ENCODE measurements around the gene ZNRF3. TPM values are rescaled to one million over a fixed set of nuclear protein-coding genes. Genes with fewer than 3 reads are reported as not detected.

The ZNRF3 gene
- total RNA-seq, 6 experiments from 2014 or later, result 5.8 to 9.2 (median 6.9) TPM

DNA sequence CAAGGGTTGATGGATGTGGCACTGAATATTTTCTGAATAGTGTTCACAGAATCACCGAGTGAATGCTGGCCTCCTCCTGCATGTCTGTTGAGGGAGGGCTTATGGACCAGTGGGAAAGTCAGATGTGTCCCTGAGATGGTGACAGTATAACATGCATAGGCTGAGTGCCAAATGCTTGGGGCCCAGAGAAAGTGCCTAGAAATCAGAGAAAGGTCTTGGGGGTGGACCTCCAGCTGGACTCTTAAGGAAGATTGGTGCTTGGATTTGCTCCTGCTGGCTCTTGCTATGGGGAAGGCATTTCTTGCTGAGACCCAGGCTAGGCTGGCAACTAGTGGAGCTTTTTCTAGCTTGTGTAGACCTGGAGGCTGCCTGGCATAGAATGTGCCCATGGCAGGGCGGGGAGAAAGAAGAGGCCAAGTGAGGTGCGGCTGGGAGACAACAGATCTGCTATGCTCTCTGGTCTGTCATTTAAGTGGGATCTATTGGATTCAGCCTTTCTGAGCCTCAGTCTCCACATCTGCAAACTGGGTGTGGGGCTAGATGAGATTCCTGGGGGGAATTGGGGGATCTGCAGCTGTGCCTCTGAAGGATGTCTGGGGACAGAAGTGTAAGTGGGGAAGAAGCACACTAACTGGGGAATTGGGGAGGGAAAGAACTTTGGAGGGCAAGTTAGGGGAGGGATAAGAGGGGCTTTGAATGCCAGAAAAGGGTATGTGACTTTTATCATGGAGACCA lies 27.4 kb downstream of the ZNRF3 start:
- Histone ChIP-seq H3K36me3 (no peaks in the 10 kb centered on the region), H3K27ac (peak overlapping the region in 1 of 3 donors; percentile 60), H3K27me3 (no peaks in the 10 kb centered on the region), H3K9me3 (no peaks in the 10 kb centered on the region), H3K4me3 (no peak overlapping the region), H3K4me1 (peaks cover 0 to 37% (median 15%) of the 10 kb centered on the region in 4 donors)
- no peak for TF ChIP-seq POLR2A (IDR thresholded peaks at IDR 0.05)
- TF ChIP-seq, protein P1, sequence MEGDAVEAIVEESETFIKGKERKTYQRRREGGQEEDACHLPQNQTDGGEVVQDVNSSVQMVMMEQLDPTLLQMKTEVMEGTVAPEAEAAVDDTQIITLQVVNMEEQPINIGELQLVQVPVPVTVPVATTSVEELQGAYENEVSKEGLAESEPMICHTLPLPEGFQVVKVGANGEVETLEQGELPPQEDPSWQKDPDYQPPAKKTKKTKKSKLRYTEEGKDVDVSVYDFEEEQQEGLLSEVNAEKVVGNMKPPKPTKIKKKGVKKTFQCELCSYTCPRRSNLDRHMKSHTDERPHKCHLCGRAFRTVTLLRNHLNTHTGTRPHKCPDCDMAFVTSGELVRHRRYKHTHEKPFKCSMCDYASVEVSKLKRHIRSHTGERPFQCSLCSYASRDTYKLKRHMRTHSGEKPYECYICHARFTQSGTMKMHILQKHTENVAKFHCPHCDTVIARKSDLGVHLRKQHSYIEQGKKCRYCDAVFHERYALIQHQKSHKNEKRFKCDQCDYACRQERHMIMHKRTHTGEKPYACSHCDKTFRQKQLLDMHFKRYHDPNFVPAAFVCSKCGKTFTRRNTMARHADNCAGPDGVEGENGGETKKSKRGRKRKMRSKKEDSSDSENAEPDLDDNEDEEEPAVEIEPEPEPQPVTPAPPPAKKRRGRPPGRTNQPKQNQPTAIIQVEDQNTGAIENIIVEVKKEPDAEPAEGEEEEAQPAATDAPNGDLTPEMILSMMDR (IDR thresholded peaks at IDR 0.05), result no peak
- WGBS (ENCODE audit: insufficient coverage, low coverage, low lambda C conversion rate, missing lambda C conversion rate), result 78% methylated on average over 2 of the region's 3 CpGs
- no peak for DNase-seq
- intact Hi-C loops (cut with DNase I), result no loop called here
- ATAC-seq, result no peak

DNA sequence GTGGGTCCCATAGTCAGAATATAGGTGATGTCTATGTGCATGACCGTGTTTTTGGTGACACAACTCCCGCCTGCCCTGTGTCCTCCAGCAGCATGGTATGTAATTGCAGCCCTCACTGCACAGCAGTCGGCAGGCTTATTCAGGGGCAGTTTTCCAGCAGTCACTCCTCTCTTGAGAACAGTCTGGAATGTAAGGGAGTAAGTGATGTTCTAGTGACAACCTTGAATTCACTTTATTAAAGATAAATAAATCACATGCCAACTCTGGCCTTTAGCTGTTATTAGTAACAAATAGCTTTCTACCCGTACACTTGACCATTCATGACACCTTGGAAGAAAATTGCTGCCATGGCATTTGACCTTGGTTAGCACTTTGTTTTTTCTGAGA lies 27.9 kb downstream of the ZNRF3 start:
- Histone ChIP-seq H3K27me3 (no peaks in the 10 kb centered on the region), H3K4me1 (peaks cover 0 to 32% (median 12%) of the 10 kb centered on the region in 4 donors), H3K27ac (peak overlapping the region in 2 of 3 donors; percentile 22 to 60), H3K4me3 (no peak overlapping the region), H3K9me3 (no peaks in the 10 kb centered on the region), H3K36me3 (no peaks in the 10 kb centered on the region)
- no peak for DNase-seq
- TF ChIP-seq POLR2A (IDR thresholded peaks at IDR 0.05), result no peak
- TF ChIP-seq, protein P1 (IDR thresholded peaks at IDR 0.05), result no peak
- intact Hi-C loops (cut with DNase I), result no loop called here
- WGBS (ENCODE audit: insufficient coverage, low coverage, low lambda C conversion rate, missing lambda C conversion rate), result 57% methylated on average over 3 of the region's 4 CpGs
- peak in 2 of 4 donors; percentile 9 to 31 for ATAC-seq

DNA sequence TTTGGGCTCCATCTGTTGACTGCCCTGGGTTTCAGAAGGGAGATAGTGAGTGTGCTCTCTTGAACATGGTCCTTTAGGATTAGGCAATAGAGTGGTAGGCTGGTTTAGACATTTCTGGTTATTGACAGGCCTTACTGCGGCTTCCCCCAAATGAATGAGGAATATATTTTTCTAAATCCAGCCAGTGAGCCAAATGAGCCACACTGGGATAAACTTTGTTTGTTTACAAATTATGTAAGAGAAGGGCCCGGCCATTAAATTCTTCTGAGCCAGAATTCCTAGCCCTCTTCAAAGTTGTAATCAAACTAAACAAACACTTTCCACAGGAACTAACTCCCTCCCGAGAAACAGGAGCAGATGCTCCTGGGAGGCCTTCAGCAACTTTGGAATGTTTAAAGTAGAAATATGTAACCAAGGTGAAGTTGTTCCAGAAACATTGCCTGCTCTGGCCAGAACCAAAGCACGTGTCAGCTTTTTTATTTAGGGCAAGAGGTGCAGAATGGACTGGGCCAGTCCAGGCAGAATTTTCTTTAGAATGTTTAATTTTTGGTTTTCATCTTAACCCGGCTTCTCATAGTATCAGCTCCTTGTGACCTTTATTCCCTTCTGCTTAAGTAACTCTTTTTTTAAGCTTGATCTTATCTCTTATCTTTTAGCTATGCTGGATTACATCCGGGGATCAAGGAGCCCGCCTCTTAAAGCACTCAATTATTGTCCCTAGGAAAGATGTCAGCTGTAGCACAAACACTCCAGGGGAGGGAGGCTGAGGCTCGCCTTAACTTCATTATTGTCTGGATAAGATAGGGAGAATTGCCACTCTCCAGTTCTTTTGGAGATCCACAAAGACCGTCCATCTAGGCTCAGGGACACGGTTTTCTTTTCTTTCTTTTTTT lies 28.7 kb downstream of the ZNRF3 start:
- TF ChIP-seq, protein P1 (IDR thresholded peaks at IDR 0.05), result no peak
- no peak for TF ChIP-seq POLR2A (IDR thresholded peaks at IDR 0.05)
- Histone ChIP-seq H3K27ac (peak overlapping the region in 2 of 3 donors; percentile 22 to 60), H3K27me3 (no peaks in the 10 kb centered on the region), H3K9me3 (no peaks in the 10 kb centered on the region), H3K4me3 (no peak overlapping the region), H3K36me3 (no peaks in the 10 kb centered on the region), H3K4me1 (peaks cover 0 to 31% (median 11%) of the 10 kb centered on the region in 4 donors)
- ATAC-seq (peak; percentile 88 to 92 (median 90)), DNase-seq (peak in 1 of 3 donors; percentile 50)
- 48% methylated on average over 10 of the region's 10 CpGs for WGBS (ENCODE audit: insufficient coverage, low coverage, low lambda C conversion rate, missing lambda C conversion rate)
- intact Hi-C loops (cut with DNase I), result no loop called here

DNA sequence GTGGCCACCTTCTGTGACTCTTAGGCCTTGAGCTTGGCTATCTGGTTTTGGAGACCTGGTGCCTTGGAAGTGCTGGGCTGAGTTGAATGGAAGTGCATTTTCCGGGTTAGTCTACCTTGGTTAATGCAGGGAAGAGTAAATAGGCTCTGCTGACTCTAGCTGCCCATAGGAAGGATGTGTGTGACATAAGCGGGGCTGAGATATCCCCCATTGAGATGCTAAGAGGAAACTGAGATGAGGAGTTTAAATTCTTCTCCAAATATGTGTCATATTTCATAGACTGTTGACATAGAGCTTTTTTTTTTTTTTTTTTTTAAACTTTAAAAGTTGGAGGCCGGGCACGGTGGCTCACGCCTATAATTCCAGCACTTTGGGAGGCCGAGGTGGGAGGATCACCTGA lies 30.8 kb downstream of the ZNRF3 start:
- H3K27me3 ChIP-seq, result no peaks in the 10 kb centered on the region
- H3K36me3 ChIP-seq, result no peaks in the 10 kb centered on the region
- no peak overlapping the region for H3K27ac ChIP-seq
- H3K9me3 ChIP-seq, result no peaks in the 10 kb centered on the region
- peaks cover 0 to 32% (median 16%) of the 10 kb centered on the region in 4 donors for H3K4me1 ChIP-seq
- 88% methylated on average over 6 of the region's 6 CpGs for WGBS (ENCODE audit: insufficient coverage, low coverage, low lambda C conversion rate, missing lambda C conversion rate)
- no peak for DNase-seq
- ATAC-seq, result no peak
- H3K4me3 ChIP-seq, result no peak overlapping the region
- intact Hi-C loops (cut with DNase I), result no loop called here
- TF ChIP-seq, protein P1 (IDR thresholded peaks at IDR 0.05), result no peak
- TF ChIP-seq POLR2A (IDR thresholded peaks at IDR 0.05), result no peak
